Fibroblast of lung (primary cell): Measurements from ENCODE around the gene MAT2B.

Source experiments
- CTCF ChIP-seq, 2 donors: IDR thresholded peaks in 1 of 2; conservative IDR thresholded peaks in 1 of 2; 1 replicate in 1 of 2; 2 replicates in 1 of 2; pipeline ENCODE4 v1.5.1; 2011 to 2012; ENCODE audit warnings: low read length in 2 of 2, control low read depth in 1 of 2, inconsistent platforms in 1 of 2, low read depth in 1 of 2, mild to moderate bottlenecking in 1 of 2
- EZH2 ChIP-seq: IDR thresholded peaks from 2 replicates; pipeline ENCODE4 v1.5.1; 2012; ENCODE audit warnings: low read length, control low read depth, mild to moderate bottlenecking; ENCODE audit errors: missing control alignments

- TF ChIP-seq CTCF (conservative IDR thresholded peaks at IDR 0.05 in 1 of 2, IDR thresholded peaks at IDR 0.05 in 1 of 2; ENCODE audit: low read depth in 1 of 2, low read length in 2 of 2) (no peak), EZH2 (no peak)
Measured at GRCh38 chr5:163478126-163478981, 27.1 kb upstream of the MAT2B start.
